GM12875 (cell line): ENCODE measurements around the gene SDF2L1.
"Not testable (repeated sequence)": the region's sequence is repeated elsewhere in the genome, so short reads cannot be mapped to it uniquely, and the experiment has no call there.

Experiments
- H3K4me3 ChIP-seq: one replicate; pipeline ENCODE4 v1.5.1; 2011; ENCODE audit warnings: low read depth, low read length, control low read depth
- TF ChIP-seq, protein P1 (sequence below): IDR thresholded peaks from 2 replicates; pipeline ENCODE4 v1.5.1; 2011; ENCODE audit warnings: low read depth, mild to moderate bottlenecking, control low read depth, inconsistent platforms, low read length, moderate library complexity, borderline replicate concordance; ENCODE audit not compliant: insufficient read depth

Gene SDF2L1, protein sequence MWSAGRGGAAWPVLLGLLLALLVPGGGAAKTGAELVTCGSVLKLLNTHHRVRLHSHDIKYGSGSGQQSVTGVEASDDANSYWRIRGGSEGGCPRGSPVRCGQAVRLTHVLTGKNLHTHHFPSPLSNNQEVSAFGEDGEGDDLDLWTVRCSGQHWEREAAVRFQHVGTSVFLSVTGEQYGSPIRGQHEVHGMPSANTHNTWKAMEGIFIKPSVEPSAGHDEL

DNA sequence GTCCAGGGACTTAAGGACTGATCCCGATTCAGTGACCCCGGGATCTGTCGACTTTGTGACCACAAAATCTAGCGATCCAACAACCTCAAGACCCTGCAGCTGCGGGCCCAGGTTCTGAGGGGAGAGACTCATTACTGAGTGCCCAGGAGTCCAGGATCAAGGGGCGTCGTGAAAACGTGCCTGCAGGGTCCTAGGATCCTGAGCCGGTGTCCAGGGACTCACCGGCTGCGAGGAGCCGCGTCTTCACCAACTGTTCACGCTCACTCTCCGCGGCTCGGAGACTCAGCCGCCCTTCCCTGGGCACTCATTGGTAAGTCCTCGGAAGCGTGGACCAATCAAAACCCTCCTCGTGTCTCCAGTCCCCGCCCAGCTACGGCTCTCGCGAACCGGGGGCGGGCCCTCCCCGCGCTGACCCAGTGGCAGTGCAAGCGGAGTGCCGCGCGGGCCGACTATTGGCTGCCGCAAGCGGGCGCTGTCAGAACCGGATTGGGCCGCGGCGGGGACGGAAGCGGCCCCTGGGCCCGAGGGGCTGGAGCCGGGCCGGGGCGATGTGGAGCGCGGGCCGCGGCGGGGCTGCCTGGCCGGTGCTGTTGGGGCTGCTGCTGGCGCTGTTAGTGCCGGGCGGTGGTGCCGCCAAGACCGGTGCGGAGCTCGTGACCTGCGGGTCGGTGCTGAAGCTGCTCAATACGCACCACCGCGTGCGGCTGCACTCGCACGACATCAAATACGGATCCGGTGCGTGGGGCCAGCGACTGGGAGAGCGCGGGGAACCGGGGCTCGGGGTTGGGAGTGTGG is at the start of gene SDF2L1:
TSS of gene SDF2L1 (plus strand) at position 514 of the 795 bp plus-strand sequence. CDS start at position 549, 35 bp downstream.
- H3K4me3 ChIP-seq, result peak within 1 kb of the TSS; percentile 93
- TF ChIP-seq, protein P1, sequence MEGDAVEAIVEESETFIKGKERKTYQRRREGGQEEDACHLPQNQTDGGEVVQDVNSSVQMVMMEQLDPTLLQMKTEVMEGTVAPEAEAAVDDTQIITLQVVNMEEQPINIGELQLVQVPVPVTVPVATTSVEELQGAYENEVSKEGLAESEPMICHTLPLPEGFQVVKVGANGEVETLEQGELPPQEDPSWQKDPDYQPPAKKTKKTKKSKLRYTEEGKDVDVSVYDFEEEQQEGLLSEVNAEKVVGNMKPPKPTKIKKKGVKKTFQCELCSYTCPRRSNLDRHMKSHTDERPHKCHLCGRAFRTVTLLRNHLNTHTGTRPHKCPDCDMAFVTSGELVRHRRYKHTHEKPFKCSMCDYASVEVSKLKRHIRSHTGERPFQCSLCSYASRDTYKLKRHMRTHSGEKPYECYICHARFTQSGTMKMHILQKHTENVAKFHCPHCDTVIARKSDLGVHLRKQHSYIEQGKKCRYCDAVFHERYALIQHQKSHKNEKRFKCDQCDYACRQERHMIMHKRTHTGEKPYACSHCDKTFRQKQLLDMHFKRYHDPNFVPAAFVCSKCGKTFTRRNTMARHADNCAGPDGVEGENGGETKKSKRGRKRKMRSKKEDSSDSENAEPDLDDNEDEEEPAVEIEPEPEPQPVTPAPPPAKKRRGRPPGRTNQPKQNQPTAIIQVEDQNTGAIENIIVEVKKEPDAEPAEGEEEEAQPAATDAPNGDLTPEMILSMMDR, result no peak

DNA sequence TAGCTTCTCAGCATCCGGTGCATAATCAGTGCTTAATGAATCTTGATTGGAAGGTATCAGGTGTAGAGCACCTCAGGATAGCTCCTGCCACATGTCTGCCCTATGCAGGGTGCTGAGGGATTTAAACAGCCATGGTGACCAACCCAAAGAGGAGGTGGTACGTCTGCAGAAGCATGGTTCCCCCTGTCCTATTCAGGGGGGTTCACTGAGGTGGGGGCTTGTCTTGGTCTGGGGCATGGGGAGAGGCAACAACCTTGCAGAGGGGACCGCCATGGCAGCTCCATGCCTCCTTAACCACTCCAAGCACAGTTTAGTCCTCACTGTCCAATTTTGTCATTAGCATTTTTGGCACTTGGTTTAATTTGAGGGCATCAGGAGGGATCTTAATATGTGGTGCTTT is 49.7 kb upstream of the SDF2L1 start:
- TF ChIP-seq, protein P1, result no peak
- no peak overlapping the region for H3K4me3 ChIP-seq

DNA sequence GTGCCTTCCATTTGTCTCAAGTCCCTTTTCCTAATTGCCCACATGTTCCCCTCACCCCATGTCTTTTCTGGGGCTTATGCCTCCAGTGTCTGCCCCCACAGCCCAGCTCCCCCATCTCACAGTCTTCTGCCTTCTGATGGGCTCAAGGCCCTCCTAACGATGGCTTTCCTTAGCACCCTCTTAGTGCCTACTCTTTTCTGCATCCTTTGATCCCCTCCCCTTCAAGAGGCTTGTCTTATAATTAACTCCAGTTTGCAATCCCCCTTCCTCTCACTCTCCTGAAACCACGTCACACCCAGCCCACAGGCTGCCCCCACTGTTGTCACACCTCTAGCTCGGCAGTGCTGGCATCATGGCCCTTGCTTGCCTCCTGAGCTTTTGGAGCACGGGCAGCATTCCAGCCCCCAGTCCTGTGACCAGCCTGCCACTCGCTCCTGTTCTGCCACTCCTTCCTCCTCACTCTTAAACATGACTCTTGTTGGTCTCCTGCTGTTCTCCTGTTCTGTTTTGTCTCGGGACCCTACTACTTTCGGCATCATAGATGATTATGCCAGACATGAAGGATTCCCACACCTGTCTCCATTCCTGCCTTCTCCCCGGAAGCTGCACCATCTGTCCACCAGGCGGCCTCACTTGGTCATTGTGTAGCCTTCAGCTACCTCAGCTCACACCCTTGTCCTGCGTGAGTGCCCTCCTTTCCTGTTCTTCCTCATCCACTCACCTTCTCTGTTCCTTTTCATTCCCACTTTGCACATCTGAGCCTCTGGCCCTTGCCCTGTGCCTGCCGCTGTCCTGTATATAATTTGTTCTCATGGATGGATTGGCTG is 48.5 kb upstream of the SDF2L1 start:
- no peak overlapping the region for H3K4me3 ChIP-seq
- TF ChIP-seq, protein P1, result peak; percentile 29; the same call in 1 of the 2 replicates

DNA sequence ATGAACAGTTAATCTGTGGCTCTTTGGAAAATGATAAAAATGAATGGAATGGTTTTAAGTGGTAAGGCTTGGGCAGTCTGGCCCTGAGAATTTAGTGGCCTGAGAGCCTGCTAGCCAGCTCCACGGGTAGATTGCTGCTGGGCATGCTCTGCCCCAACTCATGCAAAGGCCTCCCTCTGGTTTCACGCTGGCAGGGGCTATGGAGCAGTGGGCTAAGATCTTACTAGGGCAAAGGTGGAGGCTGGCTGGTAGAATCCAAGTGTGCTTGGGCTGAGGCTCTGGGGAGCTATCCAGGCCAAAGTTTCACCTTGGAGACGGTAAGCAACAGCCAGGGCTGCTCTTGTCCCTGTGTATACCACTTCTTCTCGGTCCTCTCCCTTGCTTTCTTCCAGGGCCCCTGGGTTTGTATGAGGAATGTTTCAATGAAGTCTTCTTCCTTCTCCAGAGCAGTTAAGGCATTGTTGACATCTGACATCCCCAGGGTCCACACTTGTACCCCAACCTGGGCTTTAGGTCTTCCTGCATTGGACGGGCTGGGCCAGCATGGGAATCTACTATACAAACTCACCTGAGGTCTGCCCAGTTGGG is 47.1 kb upstream of the SDF2L1 start:
- H3K4me3 ChIP-seq, result no peak overlapping the region
- TF ChIP-seq, protein P1, result no peak

DNA sequence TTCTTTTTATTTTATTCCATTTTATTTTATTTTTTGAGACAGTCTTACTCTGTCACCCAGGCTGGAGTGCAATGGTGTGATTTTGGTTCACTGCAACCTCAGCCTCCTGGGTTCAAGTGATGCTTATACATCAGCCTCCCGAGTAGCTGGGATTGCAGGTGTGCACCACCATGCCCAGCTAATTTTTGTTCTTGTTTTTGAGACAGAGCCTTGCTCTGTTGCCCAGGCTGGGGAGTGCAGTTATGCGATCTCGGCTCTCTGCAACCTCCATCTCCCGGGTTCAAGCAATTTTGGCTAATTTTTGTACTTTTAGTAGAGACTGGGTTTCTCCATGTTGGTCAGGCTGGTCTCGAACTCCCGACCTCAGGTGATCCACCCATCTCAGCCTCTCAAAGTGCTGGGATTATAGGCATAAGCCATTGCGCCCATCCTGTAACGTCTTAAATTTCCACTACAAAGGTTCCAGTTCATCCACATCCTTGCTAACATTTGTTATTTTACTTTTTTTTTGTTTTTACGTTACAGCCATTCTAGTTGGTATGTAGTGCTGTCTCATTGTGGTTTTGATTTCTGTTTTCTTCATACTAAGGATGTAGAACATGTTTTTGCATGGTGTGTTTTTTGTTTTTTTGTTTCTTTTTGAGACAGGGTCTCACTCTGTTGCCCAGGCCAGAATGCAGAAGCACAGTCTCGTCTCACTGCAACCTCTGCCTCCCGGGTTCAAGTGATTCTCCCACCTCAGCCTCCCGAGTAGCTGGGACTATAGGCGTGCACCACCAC is 45.6 kb upstream of the SDF2L1 start:
- not testable (repeated sequence) for H3K4me3 ChIP-seq

DNA sequence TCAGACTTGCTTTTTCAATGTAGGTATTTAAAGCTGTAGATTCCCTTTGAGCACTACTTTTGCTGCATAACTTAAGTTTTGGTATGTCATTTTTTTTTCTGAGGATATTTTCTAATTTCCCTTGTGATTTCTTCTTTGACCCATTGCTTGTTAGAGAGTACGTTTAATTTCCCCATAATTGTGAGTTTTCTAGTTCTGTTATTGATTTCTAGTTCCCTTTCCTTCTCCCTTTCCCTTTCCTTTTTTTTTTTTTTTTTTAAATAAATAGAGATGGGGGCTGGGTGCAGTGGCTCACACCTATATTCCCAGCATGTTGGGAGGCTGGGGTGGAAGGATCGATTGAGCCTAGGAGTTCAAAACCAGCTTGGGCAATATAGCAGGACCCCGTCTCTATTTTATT is 43.8 kb upstream of the SDF2L1 start:
- H3K4me3 ChIP-seq, result no peak overlapping the region
- TF ChIP-seq, protein P1, result no peak
